Osteoblast (primary cell): ENCODE results near the gene CAPN9. TPM values are rescaled to one million over a fixed set of nuclear protein-coding genes. Genes with fewer than 3 reads are reported as not detected.

Experiments
- DNase-seq: peaks from one replicate; pipeline ENCODE4 v3.0.0; 2011; ENCODE audit warnings: low spot score, mixed read lengths; ENCODE audit not compliant: insufficient read length; ENCODE audit errors: missing footprints
- H2AFZ ChIP-seq: 2 replicates; pipeline ENCODE4 v1.6.0; 2011; ENCODE audit warnings: mild to moderate bottlenecking, low read length
- H3K27ac ChIP-seq: 2 replicates; pipeline ENCODE4 v1.5.1; 2011; ENCODE audit warnings: mild to moderate bottlenecking, low read depth, low read length, moderate library complexity
- H3K27me3 ChIP-seq: 2 replicates; pipeline ENCODE4 v1.6.0; 2012; ENCODE audit warnings: mild to moderate bottlenecking, control low read depth, inconsistent platforms, low read length, moderate library complexity; ENCODE audit not compliant: insufficient read depth
- H3K36me3 ChIP-seq: 2 replicates; pipeline ENCODE4 v1.5.1; 2011; ENCODE audit warnings: mild to moderate bottlenecking, low read length, control low read depth, moderate library complexity; ENCODE audit not compliant: insufficient read depth
- H3K4me1 ChIP-seq: 2 replicates; pipeline ENCODE4 v1.5.1; 2011; ENCODE audit warnings: mild to moderate bottlenecking, low read length, control low read depth, moderate library complexity; ENCODE audit not compliant: insufficient read depth
- H3K4me2 ChIP-seq: 2 replicates; pipeline ENCODE4 v1.6.0; 2011; ENCODE audit warnings: mild to moderate bottlenecking, low read length; ENCODE audit not compliant: insufficient read depth
- H3K4me3 ChIP-seq: fragments of 200-600 bp; sonication (generic); 3 replicates; pipeline ENCODE4 v1.5.1; 2012; ENCODE audit warnings: mild to moderate bottlenecking, low read length, inconsistent platforms; ENCODE audit not compliant: insufficient read depth
- H3K79me2 ChIP-seq: 2 replicates; pipeline ENCODE4 v1.6.0; 2012; ENCODE audit warnings: mild to moderate bottlenecking, low read length, control low read depth, inconsistent platforms; ENCODE audit not compliant: insufficient read depth
- H3K9me3 ChIP-seq: 2 replicates; pipeline ENCODE4 v1.5.1; 2011; ENCODE audit warnings: low read depth, low read length, control low read depth
- H4K20me1 ChIP-seq: 2 replicates; pipeline ENCODE4 v1.6.0; 2012; ENCODE audit warnings: mild to moderate bottlenecking, low read length, control low read depth; ENCODE audit not compliant: insufficient read depth
- CTCF ChIP-seq: IDR thresholded peaks from 2 replicates; pipeline ENCODE4 v1.5.1; 2011; ENCODE audit warnings: mild to moderate bottlenecking, low read depth, low read length, moderate library complexity; ENCODE audit errors: extremely low read depth
- total RNA-seq: library from RNA; depleted of rRNA; stranded (reverse); fragments of >200 nt; gene quantifications from 2 replicates; pipeline ENCODE4 v1.2.3, GENCODE V29; 2012

The CAPN9 gene
- total RNA-seq, 1 donor = not detected

GRCh38 chr1:230809256-230809990 is 62.2 kb downstream of the CAPN9 start:
- Histone ChIP-seq H3K36me3 (no peaks in the 10 kb centered on the region), H3K9me3 (no peaks in the 10 kb centered on the region), H3K27me3 (no peaks in the 10 kb centered on the region), H3K4me2 (no peak overlapping the region), H4K20me1 (no peaks in the 10 kb centered on the region), H2AFZ (no peak overlapping the region), H3K27ac (no peak overlapping the region), H3K4me3 (no peak overlapping the region), H3K4me1 (no peaks in the 10 kb centered on the region), H3K79me2 (no peaks in the 10 kb centered on the region)
- DNase-seq = no peak
- TF ChIP-seq CTCF = no peak

- TF ChIP-seq CTCF = no peak
- no peaks in the 10 kb centered on the region for H3K36me3 ChIP-seq
- no peaks in the 10 kb centered on the region for H3K79me2 ChIP-seq
- no peak overlapping the region for H2AFZ ChIP-seq
- DNase-seq = no peak
- no peak overlapping the region for H3K4me2 ChIP-seq
- H4K20me1 ChIP-seq = no peaks in the 10 kb centered on the region
- no peaks in the 10 kb centered on the region for H3K4me1 ChIP-seq
- H3K4me3 ChIP-seq = no peak overlapping the region
- H3K9me3 ChIP-seq = no peaks in the 10 kb centered on the region
- no peak overlapping the region for H3K27ac ChIP-seq
- H3K27me3 ChIP-seq = no peaks in the 10 kb centered on the region
Measured at GRCh38 chr1:230812568-230812967, 65.4 kb downstream of the CAPN9 start.

- Histone ChIP-seq H4K20me1 (no peaks in the 10 kb centered on the region), H3K4me2 (no peak overlapping the region), H2AFZ (no peak overlapping the region), H3K27me3 (no peaks in the 10 kb centered on the region), H3K36me3 (no peaks in the 10 kb centered on the region), H3K79me2 (no peaks in the 10 kb centered on the region), H3K4me1 (no peaks in the 10 kb centered on the region), H3K27ac (no peak overlapping the region), H3K4me3 (no peak overlapping the region), H3K9me3 (no peaks in the 10 kb centered on the region)
- no peak for TF ChIP-seq CTCF
- DNase-seq = no peak
Measured at GRCh38 chr1:230814949-230815692, 67.9 kb downstream of the CAPN9 start.

- Histone ChIP-seq H2AFZ (no peak overlapping the region), H3K27ac (no peak overlapping the region), H3K27me3 (no peaks in the 10 kb centered on the region), H3K79me2 (no peaks in the 10 kb centered on the region), H3K4me2 (no peak overlapping the region), H4K20me1 (no peaks in the 10 kb centered on the region), H3K36me3 (no peaks in the 10 kb centered on the region), H3K9me3 (no peaks in the 10 kb centered on the region), H3K4me3 (no peak overlapping the region), H3K4me1 (no peaks in the 10 kb centered on the region)
- no peak for TF ChIP-seq CTCF
- DNase-seq = no peak
Measured at GRCh38 chr1:230816018-230816417, 68.8 kb downstream of the CAPN9 start.
